ENCODE data around the gene NPM1. TPM values are rescaled to one million over a fixed set of nuclear protein-coding genes. Genes with fewer than 3 reads are reported as not detected.
A peak's percentile ranks its signal among the peaks of the same experiment; 100 is the strongest.

NPM1 gene
- total RNA-seq, 1 donor from 2014 or later: 585 TPM

- Histone ChIP-seq H3K9me3 (no peaks in the 10 kb centered on the region), H3K27ac (no peak overlapping the region), H3K36me3 (no peaks in the 10 kb centered on the region), H3K27me3 (no peaks in the 10 kb centered on the region), H3K4me1 (no peaks in the 10 kb centered on the region), H3K4me3 (no peak overlapping the region)
- DNase-seq (no peak), ATAC-seq (peak; percentile 62)
- intact Hi-C loops (cut with DNase I): no loop called here
- TF ChIP-seq, protein P1, sequence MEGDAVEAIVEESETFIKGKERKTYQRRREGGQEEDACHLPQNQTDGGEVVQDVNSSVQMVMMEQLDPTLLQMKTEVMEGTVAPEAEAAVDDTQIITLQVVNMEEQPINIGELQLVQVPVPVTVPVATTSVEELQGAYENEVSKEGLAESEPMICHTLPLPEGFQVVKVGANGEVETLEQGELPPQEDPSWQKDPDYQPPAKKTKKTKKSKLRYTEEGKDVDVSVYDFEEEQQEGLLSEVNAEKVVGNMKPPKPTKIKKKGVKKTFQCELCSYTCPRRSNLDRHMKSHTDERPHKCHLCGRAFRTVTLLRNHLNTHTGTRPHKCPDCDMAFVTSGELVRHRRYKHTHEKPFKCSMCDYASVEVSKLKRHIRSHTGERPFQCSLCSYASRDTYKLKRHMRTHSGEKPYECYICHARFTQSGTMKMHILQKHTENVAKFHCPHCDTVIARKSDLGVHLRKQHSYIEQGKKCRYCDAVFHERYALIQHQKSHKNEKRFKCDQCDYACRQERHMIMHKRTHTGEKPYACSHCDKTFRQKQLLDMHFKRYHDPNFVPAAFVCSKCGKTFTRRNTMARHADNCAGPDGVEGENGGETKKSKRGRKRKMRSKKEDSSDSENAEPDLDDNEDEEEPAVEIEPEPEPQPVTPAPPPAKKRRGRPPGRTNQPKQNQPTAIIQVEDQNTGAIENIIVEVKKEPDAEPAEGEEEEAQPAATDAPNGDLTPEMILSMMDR (IDR thresholded peaks at IDR 0.05): no peak
These were observed 49.2 kb downstream of the NPM1 start for GRCh38 chr5:171436804-171437285.

GRCh38 chr5:171437286-171437821 is 49.7 kb downstream of the NPM1 start:
- TF ChIP-seq, protein P1 (IDR thresholded peaks at IDR 0.05): no peak
- H3K36me3 ChIP-seq: no peaks in the 10 kb centered on the region
- H3K27me3 ChIP-seq: no peaks in the 10 kb centered on the region
- no peak overlapping the region for H3K27ac ChIP-seq
- no peak overlapping the region for H3K4me3 ChIP-seq
- intact Hi-C loops (cut with DNase I): no loop called here
- no peaks in the 10 kb centered on the region for H3K9me3 ChIP-seq
- no peak for DNase-seq
- H3K4me1 ChIP-seq: no peaks in the 10 kb centered on the region
- peak; percentile 28 for ATAC-seq

- ATAC-seq (no peak), DNase-seq (no peak)
- no peaks in the 10 kb centered on the region for H3K27me3 ChIP-seq
- TF ChIP-seq, protein P1 (IDR thresholded peaks at IDR 0.05): no peak
- H3K4me3 ChIP-seq: no peak overlapping the region
- no peaks in the 10 kb centered on the region for H3K4me1 ChIP-seq
- no peaks in the 10 kb centered on the region for H3K36me3 ChIP-seq
- H3K9me3 ChIP-seq: no peaks in the 10 kb centered on the region
- no peak overlapping the region for H3K27ac ChIP-seq
- intact Hi-C loops (cut with DNase I): no loop called here
These were observed 51.1 kb downstream of the NPM1 start for GRCh38 chr5:171438738-171439137.

DNA sequence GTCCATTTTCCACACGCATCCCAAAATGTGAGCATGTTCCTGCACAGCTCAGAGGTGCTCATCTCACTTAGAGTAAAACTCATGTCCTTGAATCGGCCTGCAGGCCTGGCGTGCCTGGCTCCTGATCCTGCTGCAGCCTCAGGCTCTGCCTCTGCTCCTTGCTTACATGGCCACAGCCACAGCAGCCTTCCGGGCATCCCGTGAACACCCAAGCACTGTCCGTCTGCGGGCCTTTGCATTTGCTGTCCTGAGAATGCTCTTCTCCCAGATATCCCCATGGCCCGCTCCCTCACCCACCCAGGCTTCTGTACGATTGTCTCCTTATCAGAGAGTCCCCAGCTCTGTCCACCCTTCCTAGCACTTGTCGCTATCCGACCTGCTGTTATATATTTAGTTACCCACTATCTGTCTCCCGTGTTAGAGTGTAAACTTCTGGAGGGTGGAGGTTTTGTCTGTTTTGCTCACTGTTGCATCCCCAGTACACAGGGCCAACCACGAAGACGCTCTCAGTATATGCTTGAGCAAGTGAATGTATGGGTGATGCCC is 53.7 kb downstream of the NPM1 start:
- DNase-seq (no peak), ATAC-seq (no peak)
- Histone ChIP-seq H3K4me1 (no peaks in the 10 kb centered on the region), H3K27me3 (no peaks in the 10 kb centered on the region), H3K4me3 (no peak overlapping the region), H3K9me3 (no peaks in the 10 kb centered on the region), H3K36me3 (no peaks in the 10 kb centered on the region), H3K27ac (no peak overlapping the region)
- intact Hi-C loops (cut with DNase I): no loop called here
- TF ChIP-seq, protein P1 (IDR thresholded peaks at IDR 0.05): no peak

- Histone ChIP-seq H3K27me3 (no peaks in the 10 kb centered on the region), H3K36me3 (no peaks in the 10 kb centered on the region), H3K4me3 (no peak overlapping the region), H3K9me3 (no peaks in the 10 kb centered on the region), H3K27ac (no peak overlapping the region), H3K4me1 (no peaks in the 10 kb centered on the region)
- DNase-seq (no peak), ATAC-seq (no peak)
- TF ChIP-seq, protein P1 (IDR thresholded peaks at IDR 0.05): no peak
- intact Hi-C loops (cut with DNase I): no loop called here
These were observed 54.8 kb downstream of the NPM1 start for GRCh38 chr5:171442287-171443042.
